HG03280 (cell line): ENCODE data around the gene RASEF.

Experiments used
- ATAC-seq: cut with Tn5 transposase; IDR thresholded peaks from one replicate; pipeline ENCODE4 v1.9.1; 2021; ENCODE audit warnings: mild to moderate bottlenecking, moderate library complexity; ENCODE audit not compliant: unreplicated experiment

Gene RASEF

DNA sequence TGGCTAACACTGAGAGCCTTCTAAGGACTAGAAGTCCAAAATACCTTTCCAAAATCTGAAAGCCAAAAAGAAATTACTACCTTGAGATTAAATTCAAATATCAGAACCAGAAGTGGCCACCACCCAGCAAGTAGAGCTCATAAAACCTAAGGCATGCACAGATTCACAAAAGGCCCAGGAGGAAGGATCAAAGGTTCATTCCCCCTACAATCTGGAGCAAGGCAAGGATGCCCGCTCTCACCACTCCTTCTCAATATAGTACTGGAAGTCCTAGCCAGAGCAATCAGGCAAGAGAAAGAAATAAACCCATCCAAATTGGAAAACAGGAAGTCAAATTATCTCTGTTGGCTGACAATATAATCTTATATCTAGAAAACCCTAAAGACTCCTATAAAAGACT is 6.0 kb downstream of the RASEF start:
- no peak for ATAC-seq

DNA sequence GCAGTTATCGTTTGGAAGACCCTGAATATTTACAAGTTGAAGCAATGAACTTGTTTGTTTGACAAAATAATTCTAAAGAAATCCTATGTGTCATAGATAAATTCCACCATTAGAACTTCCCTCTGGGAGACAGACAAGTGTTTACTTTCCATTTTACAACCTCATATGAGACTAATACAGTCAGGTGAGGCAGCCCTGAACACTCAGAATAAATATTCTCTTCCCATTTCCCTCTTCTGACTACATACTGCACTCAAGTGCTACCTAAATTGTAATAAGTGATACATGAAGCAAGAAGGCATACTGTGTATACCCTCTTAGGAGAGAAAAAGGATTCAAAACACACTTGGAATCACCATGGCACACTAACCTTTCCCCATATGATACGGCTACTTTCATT is 6.8 kb downstream of the RASEF start:
- no peak for ATAC-seq

DNA sequence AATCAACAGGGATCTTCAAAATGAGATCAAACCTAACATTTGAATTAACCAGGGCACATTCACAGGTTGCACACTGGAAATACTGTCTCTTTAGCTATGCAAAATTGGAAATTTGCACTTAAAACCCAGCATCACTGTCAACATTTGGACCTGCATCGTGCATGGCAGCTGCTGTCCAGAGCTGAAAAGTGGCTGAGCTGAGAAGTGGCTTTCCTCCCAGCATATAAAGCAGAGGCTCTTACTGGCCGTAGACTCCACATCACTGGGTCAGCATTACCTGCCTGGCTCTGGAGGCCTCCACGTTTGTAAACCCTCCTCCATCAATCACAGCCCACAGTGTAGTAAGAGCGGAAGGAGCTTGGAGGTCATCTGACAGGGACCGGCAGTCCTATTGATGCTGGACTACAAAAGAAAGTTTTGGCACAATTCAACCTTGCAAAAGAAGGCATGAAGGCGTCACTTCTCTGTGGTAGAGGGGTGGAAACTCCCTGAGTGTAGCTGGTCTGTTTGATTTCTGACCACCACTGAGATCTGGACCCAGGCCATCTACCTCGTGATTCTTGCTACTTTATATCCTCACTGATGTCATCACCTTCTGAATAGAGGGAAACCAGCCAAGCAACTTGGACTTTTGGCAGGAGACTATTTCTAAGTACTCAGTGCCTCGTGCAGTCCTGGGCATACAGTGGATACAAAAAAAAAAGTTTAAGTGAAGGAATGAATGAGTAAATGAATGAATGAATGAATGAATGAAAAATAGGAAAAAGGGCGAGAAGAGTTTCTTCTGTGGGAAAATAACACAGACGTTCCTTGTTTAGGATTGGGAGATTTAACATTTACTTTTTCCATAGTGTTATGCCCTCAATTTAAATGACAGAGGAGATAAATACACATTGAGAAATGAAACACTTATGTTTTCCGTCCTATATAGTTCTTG is 14.8 kb downstream of the RASEF start:
- ATAC-seq, result no peak

DNA sequence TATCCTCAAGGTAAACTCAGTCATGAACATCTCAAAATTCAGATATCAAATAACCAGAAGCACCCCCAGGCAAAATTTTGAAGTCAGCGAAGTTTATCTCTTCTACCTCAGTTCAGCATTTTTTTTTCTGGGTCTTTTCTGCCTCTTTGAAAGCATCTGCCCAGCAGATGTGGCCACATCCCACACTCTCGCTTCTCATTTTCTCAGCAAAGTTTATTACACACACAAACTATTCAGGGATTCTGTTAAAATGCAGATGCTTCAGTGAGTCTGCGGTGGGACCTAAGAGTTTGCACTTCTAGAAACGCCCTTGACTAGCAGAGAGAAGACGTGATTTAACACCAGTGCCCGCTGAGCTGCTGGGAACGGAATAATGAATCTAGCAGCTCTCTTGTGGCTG is 19.3 kb downstream of the RASEF start:
- no peak for ATAC-seq

DNA sequence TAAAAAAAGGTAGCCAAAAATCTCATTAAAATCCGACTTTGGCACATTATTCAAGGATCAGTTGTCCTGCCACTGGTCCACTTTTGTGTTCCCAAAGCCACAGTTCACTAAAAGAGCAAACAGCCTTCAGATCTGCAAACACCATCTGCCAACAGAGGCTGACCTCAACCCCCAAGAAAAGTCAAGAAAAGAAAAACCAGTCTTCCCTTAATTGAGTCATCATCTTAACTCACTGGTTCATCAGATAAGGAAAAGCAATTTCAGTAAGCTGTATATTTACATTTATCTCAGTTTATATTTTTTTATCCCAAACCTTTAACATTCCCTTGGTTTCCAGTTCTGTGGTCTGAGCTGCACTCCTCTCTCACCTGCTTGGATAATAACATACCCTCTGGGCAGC is 21.2 kb downstream of the RASEF start:
- ATAC-seq, result no peak

- no peak for ATAC-seq
Measured at GRCh38 chr9:83039303-83039702, 23.6 kb downstream of the RASEF start.

DNA sequence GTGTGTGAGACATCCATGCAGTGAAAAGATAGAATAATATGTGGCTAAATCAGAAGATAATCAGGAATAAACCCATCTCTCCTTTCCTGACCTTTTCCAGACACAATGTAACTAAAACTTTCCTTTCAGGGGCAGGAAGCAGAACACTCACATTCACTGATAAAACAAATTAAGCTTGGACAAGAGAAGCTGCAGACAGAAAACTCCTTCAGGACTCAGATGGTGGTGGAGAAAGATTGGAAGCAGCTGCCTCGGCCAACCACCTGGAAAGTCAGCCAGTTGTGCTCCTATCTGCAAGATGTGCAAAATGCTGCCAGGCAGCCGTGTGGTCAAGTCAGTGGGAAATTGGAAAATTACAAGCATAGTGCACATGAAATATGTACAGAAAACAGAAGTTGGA is 26.9 kb downstream of the RASEF start:
- ATAC-seq, result no peak

DNA sequence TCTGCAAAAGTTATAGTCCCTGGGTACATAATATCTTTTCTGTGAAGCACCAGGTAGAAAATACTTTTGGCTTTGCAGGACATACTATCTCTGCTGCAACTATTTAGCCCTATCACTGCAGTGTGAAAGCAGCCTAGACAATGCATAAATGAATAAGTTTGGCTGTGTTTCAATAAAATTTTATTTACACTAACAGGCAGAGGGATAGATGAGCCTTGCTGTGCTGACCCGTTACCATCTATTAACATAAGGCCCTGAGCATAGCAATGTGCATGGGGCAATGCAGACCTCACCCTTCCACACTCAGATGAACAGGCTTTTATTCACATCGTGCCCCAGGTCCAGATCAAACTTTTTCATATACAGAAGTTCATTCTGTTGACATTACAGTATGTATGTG is 27.8 kb downstream of the RASEF start:
- no peak for ATAC-seq

DNA sequence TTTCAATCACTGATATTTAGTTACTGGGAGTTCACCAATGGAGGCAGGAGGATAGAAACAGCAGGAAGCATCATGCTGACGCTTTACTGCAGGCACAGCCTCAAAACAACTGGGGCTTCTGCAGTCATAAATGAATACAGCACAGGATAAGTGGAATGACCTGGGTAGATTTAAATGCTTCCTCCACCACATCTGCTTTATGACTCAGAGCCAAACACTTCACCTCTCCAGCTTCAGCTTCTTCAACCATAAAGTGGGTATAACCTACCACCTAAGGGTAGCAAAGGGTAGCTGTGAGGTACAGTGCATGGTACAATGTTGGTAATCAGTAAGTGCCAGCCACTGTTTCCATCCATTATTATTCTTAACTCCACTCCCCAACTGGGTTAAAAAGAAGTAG is 28.4 kb downstream of the RASEF start:
- no peak for ATAC-seq

GRCh38 chr9:83034026-83034425 is 28.9 kb downstream of the RASEF start:
- no peak for ATAC-seq

GRCh38 chr9:83032065-83032625 is 30.8 kb downstream of the RASEF start:
- no peak for ATAC-seq

- no peak for ATAC-seq
Measured at GRCh38 chr9:83030391-83031107, 32.4 kb downstream of the RASEF start.

GRCh38 chr9:83029531-83030137 is 33.3 kb downstream of the RASEF start:
- ATAC-seq, result no peak

DNA sequence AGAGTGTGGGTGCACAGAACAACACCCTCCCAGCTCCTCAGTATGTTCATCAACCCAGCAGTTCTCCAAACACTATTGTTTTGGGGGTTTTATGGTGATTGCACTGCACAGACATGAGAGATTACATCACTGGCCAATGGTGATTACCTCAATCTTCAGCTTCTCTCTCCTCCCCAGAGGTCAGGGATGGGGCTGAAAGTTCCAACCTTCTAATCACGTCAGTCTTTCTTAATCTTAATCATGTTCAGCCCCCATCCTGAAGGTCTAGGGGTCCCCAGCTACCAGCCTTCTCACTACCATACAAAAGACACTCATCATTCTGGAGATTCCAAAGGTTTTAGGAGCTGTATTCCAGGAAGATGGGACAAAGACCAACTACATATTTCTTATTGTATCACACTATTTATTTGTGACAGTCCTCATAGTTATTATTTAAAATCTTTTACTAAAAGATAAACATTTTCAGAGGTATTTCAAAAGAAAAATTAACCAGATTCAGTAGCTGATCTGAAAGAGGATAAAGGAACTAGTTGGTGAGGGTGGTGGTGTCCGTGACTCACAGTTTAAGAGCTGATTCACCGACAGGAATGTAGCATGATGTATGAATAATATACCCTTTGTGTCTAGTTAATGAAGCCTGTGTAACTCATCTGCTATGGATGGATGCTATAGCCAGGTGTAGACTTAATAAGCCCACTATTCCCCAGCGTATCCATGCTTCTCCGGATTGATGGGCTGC is 35.6 kb downstream of the RASEF start:
- ATAC-seq, result no peak

DNA sequence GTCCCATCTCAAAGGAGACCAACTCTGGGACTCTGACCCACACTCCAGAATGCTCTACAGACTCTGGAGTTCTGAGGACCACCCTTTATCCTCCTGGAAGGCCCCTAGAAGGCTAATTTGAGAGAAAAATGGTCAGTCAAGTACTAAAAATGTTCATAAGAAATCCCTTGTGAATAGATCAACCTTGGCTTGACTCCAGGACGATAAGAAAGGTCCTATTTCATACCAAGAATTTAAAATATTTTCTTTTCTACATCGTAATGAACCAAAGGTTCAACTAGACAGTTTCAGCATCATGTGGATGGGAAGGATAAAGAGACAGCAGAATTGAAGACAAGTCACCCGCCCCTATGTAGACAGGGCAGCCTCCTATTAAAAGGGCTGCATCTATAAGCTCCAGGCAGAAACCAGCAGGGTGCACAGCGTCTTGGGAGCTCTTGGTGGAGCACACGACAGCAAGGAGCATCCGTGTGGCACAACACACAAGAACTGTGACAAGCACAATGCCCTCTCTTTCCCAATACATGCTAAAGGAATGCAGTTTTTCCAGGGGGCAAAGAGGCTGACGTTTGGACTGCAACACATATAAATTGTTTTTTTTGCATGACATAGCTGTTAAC is 38.3 kb downstream of the RASEF start:
- no peak for ATAC-seq

DNA sequence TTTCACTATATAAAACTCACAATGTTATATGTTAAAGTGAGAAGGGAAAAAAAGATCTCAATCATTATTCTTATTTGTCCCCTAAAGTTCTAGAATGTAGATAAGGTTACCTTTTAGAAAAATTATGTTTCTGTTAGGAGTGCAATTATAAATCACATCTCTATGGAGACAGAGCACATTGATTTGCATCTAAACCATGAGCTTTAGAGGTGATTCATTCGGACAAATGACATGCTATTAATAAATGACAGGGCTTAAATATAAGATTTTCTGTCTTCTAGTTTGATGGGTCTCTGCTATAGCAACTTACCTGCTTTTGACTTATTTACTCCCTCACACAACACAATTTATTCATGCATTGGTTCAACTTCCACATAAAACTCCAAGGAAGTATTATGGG is 39.8 kb downstream of the RASEF start:
- no peak for ATAC-seq

DNA sequence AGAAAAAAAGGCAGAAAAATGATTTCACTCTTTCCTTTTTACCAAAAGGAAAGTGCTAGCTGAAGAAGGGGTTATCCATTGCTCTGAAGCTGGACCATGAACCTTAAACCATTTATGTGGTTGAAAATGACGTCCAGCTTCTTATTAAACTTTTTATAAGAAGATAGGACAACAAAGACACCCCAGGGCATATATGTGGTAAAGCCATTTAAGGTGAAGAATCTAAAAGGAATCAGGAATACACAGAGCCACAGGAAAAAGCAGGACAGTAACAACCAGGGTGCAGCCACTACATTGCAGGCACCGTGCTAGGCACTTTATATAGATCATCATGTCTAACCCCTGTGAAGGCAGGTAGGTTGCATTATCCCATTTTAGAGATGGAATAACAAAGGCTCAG is 42.1 kb downstream of the RASEF start:
- ATAC-seq, result no peak

- ATAC-seq, result no peak
Measured at GRCh38 chr9:83020327-83020726, 42.6 kb downstream of the RASEF start.

DNA sequence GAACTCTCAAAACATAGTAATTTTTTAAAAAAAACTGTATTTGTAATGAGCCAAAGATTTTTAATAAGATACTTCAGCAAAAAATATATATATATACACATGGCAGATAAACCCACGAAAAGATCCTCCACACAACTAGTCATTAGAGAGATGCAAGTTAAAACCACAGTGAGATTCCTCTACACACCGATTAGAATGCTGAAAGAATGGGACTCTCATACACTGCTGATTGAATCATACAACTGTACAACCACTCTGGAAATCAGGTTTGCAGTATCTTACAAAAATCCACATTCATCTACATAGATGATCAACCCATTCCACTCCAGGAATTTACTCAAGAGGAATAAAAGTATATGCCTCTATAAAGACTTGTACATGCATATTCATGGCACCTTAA is 43.7 kb downstream of the RASEF start:
- no peak for ATAC-seq

DNA sequence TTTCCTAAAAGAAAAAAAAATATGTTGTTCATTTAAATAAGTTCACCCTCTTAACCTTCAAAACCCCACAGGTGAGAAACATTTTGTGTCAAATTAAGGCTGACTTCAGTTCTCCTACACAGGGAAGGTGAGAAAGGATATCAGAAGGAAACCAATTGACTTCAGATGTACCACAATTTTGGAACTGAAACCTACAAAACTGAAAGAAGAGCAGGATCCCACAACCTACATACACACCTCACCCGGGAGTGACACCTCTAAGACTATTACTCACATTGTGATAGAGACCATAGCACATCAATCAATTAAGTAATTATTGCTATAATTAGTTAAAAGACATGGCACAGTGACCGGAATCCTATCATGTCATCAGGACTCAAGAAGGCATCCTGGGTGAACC is 47.0 kb downstream of the RASEF start:
- no peak for ATAC-seq
